ENCODE measurements around the gene FCHSD2. TPM values are rescaled to one million over a fixed set of nuclear protein-coding genes. Genes with fewer than 3 reads are reported as not detected.

FCHSD2 gene
- total and polyA plus RNA-seq, 2 of the 8 experiments (the other 6 are each of a cell fraction or from before 2014, with no cell fraction given) = 4.1 to 7.8 TPM

GRCh38 chr11:72904016-72904415, 238.1 kb downstream of the FCHSD2 start (continued):
- TF ChIP-seq CHD7 (IDR thresholded peaks at IDR 0.05; ENCODE audit: insufficient replicate concordance, low read length) (no peak), POLR2A (IDR thresholded peaks at IDR 0.05; ENCODE audit: control extremely low read depth in 1 of 2, low read depth in 2 of 2, low read length in 2 of 2) (no peak), KDM5A (IDR thresholded peaks at IDR 0.05; ENCODE audit: low read length) (no peak), CTBP2 (IDR thresholded peaks at IDR 0.05; ENCODE audit: borderline replicate concordance, insufficient read depth, insufficient read length, low read length) (no peak), SRF (IDR thresholded peaks at IDR 0.05; ENCODE audit: low read depth, low read length) (no peak), ASH2L (IDR thresholded peaks at IDR 0.05; ENCODE audit: low read length) (no peak), CBX8 (IDR thresholded peaks at IDR 0.05; ENCODE audit: borderline replicate concordance, low read depth, low read length) (no peak), TEAD4 (IDR thresholded peaks at IDR 0.05; ENCODE audit: low read depth, low read length) (no peak), RFX5 (IDR thresholded peaks at IDR 0.05; ENCODE audit: borderline replicate concordance, low read depth, low read length) (no peak), POLR2AphosphoS5 (IDR thresholded peaks at IDR 0.05; ENCODE audit: low read depth, low read length) (no peak), SIRT6 (IDR thresholded peaks at IDR 0.05; ENCODE audit: low read length) (no peak)
